H1 (cell line): ENCODE data around the gene DLX4. TPM values are rescaled to one million over a fixed set of nuclear protein-coding genes. Genes with fewer than 3 reads are reported as not detected.

Experiments used
- GABPA ChIP-seq: IDR thresholded peaks from 2 replicates; pipeline ENCODE4 v1.6.1; 2011; ENCODE audit warnings: mild to moderate bottlenecking, low read length, moderate library complexity, borderline replicate concordance; ENCODE audit not compliant: insufficient read depth
- HDAC6 ChIP-seq: IDR thresholded peaks from one replicate; pipeline ENCODE4 v1.7.1; 2012; ENCODE audit warnings: low read depth, mild to moderate bottlenecking, inconsistent platforms, low read length, moderate library complexity
- MAFK ChIP-seq: IDR thresholded peaks from 2 replicates; pipeline ENCODE4 v1.6.1; 2012; ENCODE audit warnings: low read depth, mild to moderate bottlenecking, improper control_type of control experiment, low read length
- POLR2A ChIP-seq, 2 experiments: IDR thresholded peaks; 1 replicate in 1 of 2; 2 replicates in 1 of 2; pipeline ENCODE4 v1.6.1; 2011; ENCODE audit warnings: low read depth in 2 of 2, low read length in 2 of 2, mild to moderate bottlenecking in 2 of 2; ENCODE audit errors: control extremely low read depth in 1 of 2
- RNF2 ChIP-seq: fragments of 200-900, 300-1000 bp; sonication (generic); IDR thresholded peaks from 2 replicates; pipeline ENCODE4 v1.7.1; 2016; ENCODE audit warnings: borderline replicate concordance, low read depth, mild to moderate bottlenecking, antibody characterized with exemption, low read length; ENCODE audit not compliant: poor library complexity, severe bottlenecking; ENCODE audit errors: missing control alignments
- TAF7 ChIP-seq: optimal IDR thresholded peaks from 2 replicates; pipeline ENCODE3; 2011; ENCODE audit warnings: low read depth, mild to moderate bottlenecking, inconsistent platforms, low read length, moderate library complexity, borderline replicate concordance
- polyA plus RNA-seq, 7 experiments: library from polyadenylated mRNA; depleted of rRNA in 3 of 7; stranded (reverse) in 5 of 7; unstranded in 2 of 7; fragments of >200 nt in 5 of 7; fragments of 200-250 nt in 2 of 7; gene quantifications; 1 replicate in 5 of 7; 2 replicates in 1 of 7; 4 replicates in 1 of 7; pipeline versions ENCODE4 v1.2.1 to v1.2.3, GENCODE V29; 2011 to 2013; ENCODE audit warnings: missing spikeins in 2 of 7, mixed read lengths in 2 of 7
- total RNA-seq: library from RNA; stranded (reverse); fragmentation: NEBNext Ultra II Directional; extraction: Animal tissue kit (Norgen Biotek cat#: 25700); gene quantifications from 2 replicates; pipeline ENCODE4 v1.2.1, GENCODE V29; 2021

The DLX4 gene
- total and polyA plus RNA-seq, 2 of the 8 experiments (the other 6 are each of a cell fraction or from before 2014, with no cell fraction given) = 0.67 to 0.80 TPM

DNA sequence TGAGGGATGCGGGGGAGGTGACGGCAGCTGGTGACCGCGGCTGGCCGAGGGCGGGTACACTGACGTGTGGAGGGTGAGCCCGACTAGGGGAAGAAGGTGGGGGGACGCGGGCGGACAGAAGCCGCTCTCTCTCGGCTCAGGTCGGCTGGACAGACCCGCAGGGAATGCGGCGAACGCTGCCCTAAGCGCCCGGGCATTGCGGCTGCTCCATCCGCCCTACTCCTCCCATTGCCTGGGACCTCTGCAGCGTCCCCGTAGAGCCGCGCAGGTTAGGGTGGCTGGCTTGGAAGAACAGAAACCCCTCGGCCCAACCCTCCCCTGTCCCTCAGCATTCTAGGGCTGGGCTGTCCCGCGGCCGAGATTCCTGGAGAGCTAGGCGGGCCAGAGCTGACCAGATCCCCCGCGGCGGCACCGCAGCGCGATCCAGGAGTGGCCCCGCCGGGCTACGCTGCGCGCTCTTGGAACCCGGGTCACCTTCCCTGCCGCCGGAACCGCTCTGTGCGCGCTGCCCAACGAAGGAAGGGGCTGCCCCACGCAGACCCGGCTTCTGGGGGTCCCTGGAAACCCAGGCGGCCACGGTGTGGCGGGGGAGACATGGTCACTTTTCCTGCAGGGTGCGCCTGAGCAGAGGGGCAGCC, 3.0 kb downstream of the DLX4 start (continued):
- TF ChIP-seq RNF2 (peak; percentile 25), POLR2A (IDR thresholded peaks at IDR 0.05; ENCODE audit: control extremely low read depth in 1 of 2, low read depth in 2 of 2, low read length in 2 of 2) (no peak), GABPA (peak; percentile 38; the same call in 1 of the 2 replicates), HDAC6 (no peak), TAF7 (no peak), MAFK (no peak)
